GM18870 (cell line): Measurements from ENCODE around the gene LRPPRC.

Source experiments
- ATAC-seq: cut with Tn5 transposase; IDR thresholded peaks from one replicate; pipeline ENCODE4 v1.9.1; 2021; ENCODE audit warnings: moderate library complexity; ENCODE audit not compliant: unreplicated experiment

LRPPRC gene

GRCh38 chr2:43980902-43981301 is 14.9 kb downstream of the LRPPRC start:
- no peak for ATAC-seq

DNA sequence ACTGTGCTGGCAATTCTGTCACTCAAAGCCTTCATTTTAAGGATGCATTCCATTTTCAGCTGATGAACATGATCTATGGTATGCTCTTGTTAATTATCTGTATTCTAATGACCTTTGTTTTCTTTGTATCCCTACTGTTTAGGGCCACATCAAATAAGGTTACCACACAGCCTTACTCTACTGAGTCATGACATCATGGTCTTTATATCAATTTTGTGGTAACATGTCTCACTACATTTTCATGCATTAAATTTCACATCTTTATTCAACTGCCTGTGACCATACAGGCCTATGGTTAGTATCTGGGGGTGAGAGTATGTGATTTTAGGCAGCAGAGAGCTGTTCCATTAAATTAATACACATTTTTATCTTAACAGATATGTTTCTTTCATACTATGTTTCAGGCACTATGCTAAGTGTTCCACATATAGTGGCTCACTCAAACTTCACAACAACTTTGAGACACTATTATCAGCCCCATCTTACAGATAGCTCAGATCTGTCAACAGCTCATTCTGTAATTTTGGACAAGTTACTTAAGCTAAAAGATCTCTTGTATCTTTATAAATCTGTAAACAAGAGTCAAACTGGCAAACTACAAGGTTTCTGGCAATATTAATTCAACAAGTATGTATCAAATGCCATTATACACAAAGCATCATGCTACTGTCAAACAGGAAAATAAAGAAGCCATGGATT is 18.0 kb downstream of the LRPPRC start:
- no peak for ATAC-seq

- no peak for ATAC-seq
These were observed 34.9 kb downstream of the LRPPRC start for GRCh38 chr2:43960921-43961320.

GRCh38 chr2:43958397-43959275 is 37.2 kb downstream of the LRPPRC start:
- no peak for ATAC-seq

- ATAC-seq = no peak
These were observed 45.3 kb downstream of the LRPPRC start for GRCh38 chr2:43950383-43951008.

DNA sequence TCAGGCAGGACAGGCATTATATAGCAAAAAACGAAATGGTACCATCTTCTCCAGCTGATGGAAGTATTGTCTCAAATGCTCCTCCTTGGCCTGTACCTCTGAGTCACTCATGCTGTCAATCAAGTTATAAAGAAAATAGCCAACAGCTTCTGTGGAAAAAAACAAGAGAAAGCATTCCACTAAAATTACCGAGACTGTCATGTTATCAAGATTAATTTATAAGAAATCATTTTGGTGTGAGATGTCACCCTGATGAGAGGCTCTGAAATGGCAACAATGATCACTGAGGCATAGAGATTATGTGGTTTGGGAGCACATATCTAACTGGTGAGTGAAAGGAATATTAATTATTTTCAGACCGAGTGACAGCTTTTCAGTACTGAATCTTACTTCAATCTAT is 47.4 kb downstream of the LRPPRC start:
- no peak for ATAC-seq

GRCh38 chr2:43946685-43947084 is 49.1 kb downstream of the LRPPRC start:
- no peak for ATAC-seq

DNA sequence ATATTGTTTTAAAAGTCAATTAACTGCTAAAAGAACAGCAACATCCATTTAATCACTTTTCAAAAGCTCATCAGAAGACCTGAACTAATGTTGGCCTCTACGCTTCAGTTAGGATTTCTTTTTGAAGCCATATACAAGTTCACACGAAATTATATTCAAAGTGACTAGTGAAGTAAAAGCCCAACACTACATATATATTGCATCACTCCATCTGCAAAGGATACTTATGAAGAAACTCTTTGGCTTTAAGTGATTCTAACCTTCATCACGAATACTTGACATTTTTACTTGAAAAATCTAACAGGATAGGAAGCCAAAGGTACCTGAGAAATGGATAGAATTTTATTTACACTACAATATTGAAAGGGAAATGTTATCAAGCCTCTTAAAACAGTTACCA is 50.4 kb downstream of the LRPPRC start:
- no peak for ATAC-seq

DNA sequence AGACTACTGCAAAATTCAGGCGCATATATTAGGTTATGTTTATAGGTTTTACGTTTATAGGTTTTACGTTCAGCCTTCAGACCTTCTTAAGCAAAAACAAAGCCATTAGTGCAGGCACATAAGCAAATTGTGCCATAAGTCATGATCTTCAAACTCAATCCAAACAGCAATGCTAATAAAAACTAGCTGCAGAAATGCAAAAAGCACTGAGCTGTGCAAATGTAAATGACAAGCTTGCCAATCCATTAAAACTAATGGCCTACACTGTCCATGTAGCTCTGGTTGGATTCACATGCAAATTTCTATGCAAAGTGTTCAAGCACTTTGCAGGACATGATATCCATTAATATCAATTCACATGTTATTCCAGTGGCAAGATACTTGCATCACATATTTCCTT is 50.9 kb downstream of the LRPPRC start:
- ATAC-seq = no peak

DNA sequence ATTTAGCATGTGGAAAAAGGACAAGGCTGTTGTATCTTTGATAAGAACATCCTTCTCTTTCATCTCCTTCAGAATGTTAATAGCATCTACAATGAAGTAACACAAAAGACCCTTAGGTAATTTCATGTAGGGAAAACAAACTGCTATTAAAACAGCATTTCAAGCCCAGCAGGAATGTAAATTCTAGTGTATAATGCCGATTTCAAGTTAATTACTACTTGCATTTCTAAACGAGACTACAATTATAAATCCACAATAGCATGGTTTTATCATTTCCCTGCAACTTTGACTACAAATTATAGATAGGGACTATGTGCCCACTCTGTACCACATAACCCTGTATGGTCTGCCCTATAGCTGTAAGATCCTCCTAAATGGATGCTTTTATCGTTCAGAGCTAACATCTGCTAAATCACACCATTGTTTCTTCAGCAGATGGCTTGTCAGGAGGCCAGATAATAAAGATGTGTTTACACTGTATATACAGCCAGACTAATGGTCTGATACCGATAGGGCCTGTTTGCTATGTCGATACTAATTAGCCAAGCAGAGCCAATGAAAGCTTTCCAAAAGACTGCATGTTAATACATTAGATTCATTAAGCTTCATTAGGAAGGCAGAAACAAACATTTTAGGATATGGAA is 51.9 kb downstream of the LRPPRC start:
- ATAC-seq = no peak

DNA sequence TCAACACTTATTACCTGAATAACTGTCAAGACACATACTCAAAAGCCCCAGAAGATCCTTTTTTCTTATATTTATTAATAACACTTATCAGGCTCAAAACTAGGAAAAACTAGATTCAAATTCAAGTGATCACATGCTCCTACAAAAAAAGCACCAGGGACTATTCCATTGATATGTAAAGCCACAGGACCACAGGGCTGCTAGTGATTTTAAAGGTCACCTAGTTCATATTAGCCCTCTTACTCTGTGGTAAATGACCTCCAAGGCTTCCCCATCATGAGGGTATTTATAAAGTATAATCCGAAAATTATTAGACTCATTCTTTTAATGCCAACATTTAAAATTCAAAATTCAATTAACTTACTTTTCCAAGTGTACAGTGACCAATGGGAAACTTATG is 52.5 kb downstream of the LRPPRC start:
- no peak for ATAC-seq

GRCh38 chr2:43942881-43943280 is 52.9 kb downstream of the LRPPRC start:
- no peak for ATAC-seq

- no peak for ATAC-seq
These were observed 53.8 kb downstream of the LRPPRC start for GRCh38 chr2:43941966-43942365.

DNA sequence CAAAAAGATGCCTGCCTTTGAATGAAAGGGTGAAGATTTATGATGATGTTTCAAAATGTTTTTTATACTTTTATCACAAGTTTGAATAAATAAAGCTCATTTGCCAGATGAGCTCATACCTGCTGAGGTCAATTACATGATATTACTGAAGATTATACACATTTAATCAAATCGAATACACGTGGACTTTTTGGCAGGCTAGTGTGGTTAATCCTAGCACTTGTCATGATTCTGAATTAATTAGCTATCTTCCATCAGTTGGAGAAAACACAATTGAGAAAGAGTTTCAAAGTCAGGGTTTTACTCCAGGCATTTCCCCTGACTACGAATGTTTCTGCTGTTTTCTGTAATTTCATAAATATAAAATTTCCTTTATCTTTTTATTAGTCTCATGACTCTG is 54.4 kb downstream of the LRPPRC start:
- no peak for ATAC-seq

DNA sequence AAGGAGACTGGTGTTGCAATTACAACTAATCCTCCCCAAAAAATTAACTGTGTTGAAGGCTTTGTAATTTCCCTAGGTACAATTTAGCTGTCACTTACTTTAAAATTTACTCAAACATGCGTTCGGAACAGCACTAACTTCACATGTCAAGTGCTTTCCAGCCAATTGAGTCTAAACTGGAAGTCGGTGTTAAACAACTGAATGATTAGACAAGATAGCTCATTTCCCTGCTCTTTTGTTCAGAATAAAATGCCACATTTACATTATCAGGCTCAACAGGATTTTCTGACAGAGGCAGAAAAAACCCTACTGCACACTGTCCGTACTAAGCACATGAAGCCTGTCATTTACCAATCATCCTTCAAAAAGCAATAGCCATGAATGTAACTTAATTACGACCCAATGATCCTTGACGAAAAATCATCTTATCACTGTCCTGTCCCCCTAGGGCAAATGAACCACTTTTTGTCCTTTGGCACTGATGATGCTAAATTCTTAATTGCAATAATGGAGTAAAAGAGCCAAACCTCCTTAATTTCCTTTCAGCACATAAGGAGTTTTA is 56.0 kb downstream of the LRPPRC start:
- no peak for ATAC-seq

GRCh38 chr2:43937269-43937820 is 58.4 kb downstream of the LRPPRC start:
- no peak for ATAC-seq

GRCh38 chr2:43934567-43934966 is 61.2 kb downstream of the LRPPRC start:
- no peak for ATAC-seq

- ATAC-seq = no peak
These were observed 64.5 kb downstream of the LRPPRC start for GRCh38 chr2:43931293-43931692.

GRCh38 chr2:43927442-43927841 is 68.3 kb downstream of the LRPPRC start:
- ATAC-seq = no peak

DNA sequence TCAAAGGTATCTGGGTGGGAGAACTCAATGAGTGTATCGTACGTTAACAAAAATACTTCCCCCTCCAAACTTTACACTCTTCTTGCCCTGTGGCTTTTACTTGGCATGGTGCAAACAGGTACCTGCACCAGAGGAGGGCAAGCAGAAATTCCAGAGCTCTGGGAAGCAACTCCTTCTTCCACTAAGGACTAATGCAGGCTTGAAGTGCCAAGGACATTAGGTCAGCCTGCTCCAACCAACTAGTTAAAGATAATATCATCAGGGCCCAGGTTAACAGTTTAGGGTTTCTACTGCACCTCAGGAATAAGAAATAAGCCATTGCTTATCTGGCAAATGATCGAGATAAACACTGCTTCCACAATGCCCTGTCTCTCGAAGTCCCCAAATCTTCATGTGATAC is 70.4 kb downstream of the LRPPRC start:
- no peak for ATAC-seq

DNA sequence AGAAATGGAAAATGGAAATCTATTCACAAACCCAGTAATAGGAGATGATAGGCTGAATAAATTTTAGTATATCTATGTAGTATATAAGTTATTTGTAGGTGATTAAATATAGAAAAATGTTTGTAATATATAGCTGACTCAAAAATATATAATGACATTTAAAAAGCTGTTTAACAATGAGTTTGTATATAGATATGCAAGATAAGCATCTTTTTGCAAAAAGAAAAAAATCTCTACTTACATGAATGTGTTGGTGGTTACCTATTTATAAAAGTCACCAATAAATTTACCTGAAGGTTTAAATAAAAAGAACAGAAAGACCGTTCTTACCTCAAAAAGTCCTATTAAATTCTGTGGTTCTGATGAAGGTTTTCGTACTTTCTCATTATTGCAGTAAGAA is 71.3 kb downstream of the LRPPRC start:
- no peak for ATAC-seq
